Central memory CD8-positive, alpha-beta T cell (primary cell): ENCODE results near the gene S100G.
"Not testable (repeated sequence)": the region's sequence is repeated elsewhere in the genome, so short reads cannot be mapped to it uniquely, and the experiment has no call there.

Source experiments
- ATAC-seq: fragments of 150-1000 bp; cut with Tn5 transposase; replicated peaks from 2 replicates; pipeline ENCODE4 v1.10.0; 2022; ENCODE audit warnings: mild to moderate bottlenecking, moderate FRiP score, moderate number of reproducible peaks; ENCODE audit not compliant: poor library complexity, severe bottlenecking; ENCODE audit errors: extremely low read depth
- DNase-seq, 2 donors: peaks; one replicate each; pipeline ENCODE4 v3.0.0; 2021; ENCODE audit warnings: low spot score in 2 of 2
- H3K27ac Mint-ChIP-seq: one replicate; pipeline ENCODE4 v1.8.0; 2022; ENCODE audit warnings: low read depth, mild to moderate bottlenecking, moderate library complexity, mixed read lengths
- H3K27me3 Mint-ChIP-seq: one replicate; pipeline ENCODE4 v1.8.0; 2022; ENCODE audit warnings: mixed read lengths
- H3K36me3 Mint-ChIP-seq: one replicate; pipeline ENCODE4 v1.8.0; 2022; ENCODE audit warnings: mild to moderate bottlenecking, moderate library complexity, mixed read lengths; ENCODE audit not compliant: insufficient read depth
- H3K4me1 Mint-ChIP-seq: one replicate; pipeline ENCODE4 v1.8.0; 2022; ENCODE audit warnings: mixed read lengths
- H3K4me3 Mint-ChIP-seq: one replicate; pipeline ENCODE4 v1.8.0; 2022; ENCODE audit warnings: mild to moderate bottlenecking, moderate library complexity, mixed read lengths
- H3K9me3 Mint-ChIP-seq: one replicate; pipeline ENCODE4 v1.8.0; 2022; ENCODE audit warnings: mixed read lengths

The S100G gene, protein sequence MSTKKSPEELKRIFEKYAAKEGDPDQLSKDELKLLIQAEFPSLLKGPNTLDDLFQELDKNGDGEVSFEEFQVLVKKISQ

DNA sequence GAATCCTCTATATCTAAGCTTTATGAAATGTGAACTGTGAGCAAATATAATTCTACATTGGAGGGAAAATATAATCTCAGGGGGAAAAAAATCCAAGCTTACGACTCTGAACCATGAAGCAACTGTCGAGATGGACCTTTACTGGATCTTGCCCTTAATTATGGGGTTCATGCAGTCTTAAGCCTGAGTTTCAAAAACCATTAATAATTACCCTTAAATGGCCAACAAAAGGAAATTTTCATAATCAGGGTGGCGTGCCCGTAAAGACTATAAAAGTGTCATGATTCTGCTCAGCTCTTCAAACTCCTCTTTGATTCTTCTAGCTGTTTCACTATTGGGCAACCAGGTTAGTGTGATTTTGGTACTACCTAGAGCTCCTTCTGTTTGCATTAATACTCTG lies at the start of gene S100G:
TSS of gene S100G (plus strand) at position 301 of the 400 bp plus-strand sequence. CDS start 849 bp downstream, outside the sequence.
- H3K4me1 Mint-ChIP-seq, result no peaks in the 10 kb centered on the region
- no peak for ATAC-seq
- H3K27me3 Mint-ChIP-seq, result no peaks in the 10 kb centered on the region
- no peaks in the 10 kb centered on the region for H3K36me3 Mint-ChIP-seq
- H3K4me3 Mint-ChIP-seq, result no peak within 1 kb of the TSS
- no peaks in the 10 kb centered on the region for H3K9me3 Mint-ChIP-seq
- H3K27ac Mint-ChIP-seq, result no peak within 1 kb of the TSS
- no peak for DNase-seq

DNA sequence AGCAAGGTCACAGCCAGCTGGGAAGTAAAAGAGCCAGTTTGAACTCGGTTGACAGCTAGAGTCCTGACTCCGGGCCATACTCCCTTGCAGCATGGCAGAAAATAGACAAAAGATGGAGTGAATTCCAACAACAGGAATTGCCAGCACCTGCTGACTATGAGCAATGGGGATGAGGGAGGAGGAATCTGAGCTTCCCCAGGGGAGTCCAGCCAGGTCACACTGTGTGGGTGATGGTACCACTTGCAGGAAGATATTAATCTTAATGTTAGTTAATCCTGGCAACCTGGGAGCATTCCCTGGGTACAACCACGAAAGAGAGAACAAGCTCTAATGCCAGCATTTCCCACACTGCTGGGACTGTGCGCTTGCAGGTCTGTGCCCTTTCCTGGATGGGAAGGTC lies 48.1 kb upstream of the S100G start:
- Mint-ChIP-seq H3K27me3 (no peaks in the 10 kb centered on the region), H3K36me3 (peaks cover 1% of the 10 kb centered on the region), H3K4me3 (no peak overlapping the region), H3K27ac (no peak overlapping the region), H3K4me1 (no peaks in the 10 kb centered on the region), H3K9me3 (no peaks in the 10 kb centered on the region)
- no peak for DNase-seq
- no peak for ATAC-seq

DNA sequence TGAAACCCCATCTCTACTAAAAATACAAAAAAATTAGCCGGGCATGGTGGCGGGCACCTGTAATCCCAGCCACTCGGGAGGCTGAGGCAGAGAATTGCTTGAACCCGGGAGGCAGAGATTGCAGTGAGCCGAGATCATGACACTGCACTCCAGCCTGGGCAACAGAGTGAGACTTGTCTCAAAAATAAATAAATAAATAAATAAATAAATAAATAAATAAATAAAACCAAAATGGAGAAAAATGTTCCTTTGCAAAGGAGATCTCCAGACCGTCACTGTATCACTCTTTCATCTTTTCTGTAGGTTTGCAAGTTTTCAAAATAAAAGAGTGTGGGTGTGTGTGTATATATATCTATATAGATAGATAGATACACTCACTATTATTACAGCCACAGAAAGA lies 46.7 kb upstream of the S100G start:
- H3K36me3 Mint-ChIP-seq, DNase-seq, H3K27ac Mint-ChIP-seq, H3K9me3 Mint-ChIP-seq, H3K27me3 Mint-ChIP-seq, H3K4me1 Mint-ChIP-seq, ATAC-seq, H3K4me3 Mint-ChIP-seq: not testable (repeated sequence)

DNA sequence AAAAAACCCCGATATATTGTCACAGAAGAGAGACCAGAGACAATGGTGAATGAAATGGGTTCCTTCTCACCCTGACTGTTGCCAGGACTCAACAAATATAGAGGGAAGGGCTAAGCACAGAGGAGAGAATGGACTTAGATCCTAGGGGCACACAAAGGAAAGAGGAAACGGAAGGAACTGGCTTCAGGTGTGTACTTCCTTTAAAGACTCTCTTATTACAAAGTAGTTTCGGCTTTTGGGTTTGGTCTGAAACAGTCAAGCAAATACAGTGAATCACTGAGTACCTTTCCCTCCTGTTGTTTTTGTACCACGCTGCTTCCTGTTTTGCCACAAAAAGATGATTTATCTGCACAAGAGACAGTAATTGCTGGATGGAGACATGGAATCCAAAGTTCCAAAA lies 46.1 kb upstream of the S100G start:
- no peak overlapping the region for H3K27ac Mint-ChIP-seq
- no peaks in the 10 kb centered on the region for H3K4me1 Mint-ChIP-seq
- no peak for ATAC-seq
- H3K27me3 Mint-ChIP-seq, result no peaks in the 10 kb centered on the region
- peak overlapping the region; percentile 23 for H3K4me3 Mint-ChIP-seq
- no peaks in the 10 kb centered on the region for H3K9me3 Mint-ChIP-seq
- H3K36me3 Mint-ChIP-seq, result peaks cover 1% of the 10 kb centered on the region
- no peak for DNase-seq

DNA sequence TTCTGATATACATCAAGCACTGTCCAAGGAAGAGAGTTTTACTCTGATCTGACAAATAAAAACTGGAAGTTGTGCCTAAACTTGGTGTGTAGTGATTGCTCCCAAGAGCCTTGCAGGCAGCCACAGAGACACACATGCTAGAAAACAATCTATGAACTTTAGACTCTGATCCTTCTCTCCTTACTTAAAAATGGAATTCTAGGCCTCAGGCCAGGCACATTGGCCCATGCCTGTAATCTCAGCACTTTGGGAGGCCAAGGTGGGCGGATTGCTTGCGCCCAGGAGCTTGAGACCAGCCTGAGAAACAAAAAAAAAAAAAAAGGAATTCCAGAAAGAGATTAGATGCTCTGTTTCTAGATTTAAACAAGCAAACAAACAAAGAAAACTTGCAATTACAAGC lies 45.6 kb upstream of the S100G start:
- ATAC-seq, result no peak
- Mint-ChIP-seq H3K4me3 (no peak overlapping the region), H3K9me3 (no peaks in the 10 kb centered on the region), H3K36me3 (peaks cover 1% of the 10 kb centered on the region), H3K4me1 (no peaks in the 10 kb centered on the region), H3K27ac (no peak overlapping the region), H3K27me3 (no peaks in the 10 kb centered on the region)
- DNase-seq, result no peak

DNA sequence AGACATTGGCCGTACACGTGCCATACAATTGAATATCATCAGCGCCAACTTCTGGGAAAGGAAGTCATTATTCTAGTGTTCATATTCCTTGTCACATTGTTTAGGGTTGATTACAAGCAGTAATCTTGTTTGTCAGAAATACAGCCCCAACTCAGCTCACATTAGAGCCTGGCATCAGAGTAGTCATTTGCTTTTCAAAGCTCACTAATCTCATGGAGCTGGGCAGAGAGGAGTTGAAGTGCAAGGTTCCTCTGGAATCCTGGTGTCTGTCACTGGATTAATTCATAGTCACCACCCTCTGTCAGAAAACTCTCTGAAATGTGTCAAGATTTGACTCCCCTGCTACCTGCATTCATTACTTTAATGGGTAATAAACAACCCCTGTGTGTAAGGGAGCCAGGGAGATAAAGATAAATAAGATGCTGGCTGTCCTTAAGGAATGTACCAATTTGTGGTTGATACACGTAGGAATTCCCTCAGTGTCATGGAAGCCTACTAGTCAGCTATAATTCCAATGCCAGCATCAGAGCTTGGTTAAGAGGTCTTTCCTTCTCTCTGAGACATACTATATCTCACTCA lies 43.7 kb upstream of the S100G start:
- H3K27me3 Mint-ChIP-seq, result no peaks in the 10 kb centered on the region
- no peak overlapping the region for H3K4me3 Mint-ChIP-seq
- ATAC-seq (no peak), DNase-seq (no peak)
- no peak overlapping the region for H3K27ac Mint-ChIP-seq
- H3K36me3 Mint-ChIP-seq, result peaks cover 1% of the 10 kb centered on the region
- H3K9me3 Mint-ChIP-seq, result no peaks in the 10 kb centered on the region
- no peaks in the 10 kb centered on the region for H3K4me1 Mint-ChIP-seq

DNA sequence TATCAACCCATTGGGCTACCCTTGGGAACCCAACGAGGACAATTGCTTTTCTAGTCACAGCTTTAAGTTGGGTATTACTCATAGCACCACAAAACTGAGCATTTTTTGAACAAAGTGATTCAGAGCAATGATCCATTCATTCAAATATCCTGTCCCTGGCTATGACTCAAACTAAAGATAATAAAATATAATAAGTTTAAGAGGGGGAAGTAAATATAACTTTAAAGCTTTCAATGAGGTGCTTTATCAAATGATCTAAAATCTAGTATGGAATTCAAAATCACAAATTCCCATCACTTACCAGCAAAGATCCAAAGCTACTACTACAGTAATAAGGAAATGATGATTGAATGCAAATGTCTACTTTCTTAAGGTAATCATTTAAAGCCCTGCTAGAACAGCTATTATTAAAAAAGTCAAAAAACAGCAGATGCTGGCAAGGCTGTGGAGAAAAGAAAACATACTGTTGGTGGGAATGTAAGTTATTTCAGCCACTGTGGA lies 39.8 kb upstream of the S100G start:
- no peaks in the 10 kb centered on the region for H3K27me3 Mint-ChIP-seq
- DNase-seq (no peak), ATAC-seq (no peak)
- H3K4me3 Mint-ChIP-seq, result no peak overlapping the region
- peaks cover 6% of the 10 kb centered on the region for H3K4me1 Mint-ChIP-seq
- H3K9me3 Mint-ChIP-seq, result no peaks in the 10 kb centered on the region
- no peak overlapping the region for H3K27ac Mint-ChIP-seq
- H3K36me3 Mint-ChIP-seq, result peaks cover 5% of the 10 kb centered on the region

DNA sequence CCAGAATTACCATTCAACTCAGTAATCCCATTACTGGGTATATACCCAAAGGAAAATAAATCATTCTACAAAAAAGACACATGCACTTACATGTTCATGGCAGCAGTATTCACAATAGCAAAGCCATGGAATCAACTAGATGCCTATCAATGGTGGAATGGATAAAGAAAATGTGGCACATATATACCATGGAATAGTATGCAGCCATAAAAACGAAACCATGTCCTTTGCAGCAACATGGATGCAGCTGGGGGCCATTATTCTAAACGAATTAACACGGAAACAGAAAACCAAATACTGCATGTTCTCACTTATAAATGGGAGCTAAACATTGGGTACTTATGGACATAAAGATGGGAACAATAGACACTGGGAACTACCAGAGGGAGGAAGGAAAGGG lies 39.3 kb upstream of the S100G start:
- not testable (repeated sequence) for ATAC-seq, H3K4me1 Mint-ChIP-seq, DNase-seq, H3K27ac Mint-ChIP-seq, H3K36me3 Mint-ChIP-seq, H3K4me3 Mint-ChIP-seq, H3K27me3 Mint-ChIP-seq, H3K9me3 Mint-ChIP-seq

DNA sequence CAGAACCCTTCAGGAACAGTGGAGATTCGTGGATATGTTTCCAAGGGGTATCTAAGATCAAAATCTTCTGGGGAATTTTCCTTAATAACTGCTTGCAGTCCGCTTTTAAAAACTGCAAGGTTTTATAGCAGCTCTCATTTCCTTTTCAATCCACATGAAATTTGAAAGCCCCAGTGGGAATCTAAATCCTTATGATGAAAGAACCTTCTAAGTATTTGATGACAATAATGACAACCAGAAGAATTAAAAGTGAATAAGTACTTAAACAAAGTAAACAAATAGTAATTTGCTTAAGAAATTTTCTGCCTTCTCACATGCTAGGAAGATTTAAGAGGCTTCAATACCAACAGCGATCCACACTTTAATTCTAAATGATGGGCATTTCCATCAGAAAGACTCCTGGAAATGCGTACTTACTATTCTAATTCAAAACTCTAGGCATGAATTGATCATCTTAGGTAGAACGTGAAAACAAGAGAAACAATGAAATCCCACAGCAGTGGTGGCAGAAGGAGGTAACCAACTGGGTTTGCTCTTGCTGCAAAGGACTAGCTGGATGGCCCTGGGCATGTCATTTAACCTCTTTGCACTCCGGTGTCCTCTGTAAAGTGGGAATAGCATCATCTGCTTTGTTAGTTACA lies 37.6 kb upstream of the S100G start:
- no peak overlapping the region for H3K27ac Mint-ChIP-seq
- no peak for ATAC-seq
- no peaks in the 10 kb centered on the region for H3K27me3 Mint-ChIP-seq
- no peak overlapping the region for H3K4me3 Mint-ChIP-seq
- H3K9me3 Mint-ChIP-seq, result no peaks in the 10 kb centered on the region
- peaks cover 6% of the 10 kb centered on the region for H3K4me1 Mint-ChIP-seq
- H3K36me3 Mint-ChIP-seq, result peaks cover 7% of the 10 kb centered on the region
- no peak for DNase-seq

DNA sequence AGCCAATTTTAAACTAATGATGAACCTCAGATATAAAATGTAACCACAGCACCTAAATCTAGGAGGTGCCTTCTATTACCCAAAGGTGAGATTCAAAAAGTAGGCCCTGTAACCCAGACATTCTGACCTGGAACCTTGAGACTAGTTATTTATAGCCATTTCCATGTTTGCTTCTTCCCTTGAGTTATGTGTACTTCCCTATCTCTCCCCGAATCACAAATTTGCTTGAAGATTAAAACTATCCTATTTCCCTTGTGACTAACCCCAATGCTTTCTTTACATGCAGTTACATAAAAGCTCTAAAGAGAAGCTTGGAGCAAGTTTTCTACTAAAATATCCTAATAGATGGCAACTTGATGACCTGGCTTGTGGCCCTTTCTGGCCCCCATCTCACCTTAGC lies 32.6 kb upstream of the S100G start:
- Mint-ChIP-seq H3K27me3 (no peaks in the 10 kb centered on the region), H3K36me3 (peaks cover 7% of the 10 kb centered on the region), H3K27ac (no peak overlapping the region), H3K9me3 (no peaks in the 10 kb centered on the region), H3K4me3 (no peak overlapping the region), H3K4me1 (peaks cover 6% of the 10 kb centered on the region)
- no peak for ATAC-seq
- no peak for DNase-seq

DNA sequence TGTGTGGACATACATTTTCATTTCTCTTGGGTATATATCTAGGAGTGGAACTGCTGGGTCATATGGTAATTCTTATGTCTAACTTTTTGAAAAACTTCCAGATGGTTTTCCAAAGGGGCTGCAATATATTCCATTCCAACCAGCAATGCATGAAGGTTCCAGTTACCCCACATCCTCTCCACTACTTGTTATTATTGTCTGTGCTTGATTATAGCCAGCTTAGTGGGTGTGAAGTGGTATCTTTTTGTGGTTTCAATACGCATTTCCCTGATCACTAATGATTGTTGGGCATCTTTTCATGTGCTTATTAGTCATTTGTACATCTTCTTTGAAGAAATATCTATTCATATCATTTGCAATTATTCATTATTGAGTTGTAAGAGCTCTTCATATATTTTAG lies 31.5 kb upstream of the S100G start:
- ATAC-seq (no peak), DNase-seq (no peak)
- Mint-ChIP-seq H3K36me3 (peaks cover 4% of the 10 kb centered on the region), H3K27me3 (no peaks in the 10 kb centered on the region), H3K4me1 (no peaks in the 10 kb centered on the region), H3K4me3 (no peak overlapping the region), H3K9me3 (no peaks in the 10 kb centered on the region), H3K27ac (no peak overlapping the region)

DNA sequence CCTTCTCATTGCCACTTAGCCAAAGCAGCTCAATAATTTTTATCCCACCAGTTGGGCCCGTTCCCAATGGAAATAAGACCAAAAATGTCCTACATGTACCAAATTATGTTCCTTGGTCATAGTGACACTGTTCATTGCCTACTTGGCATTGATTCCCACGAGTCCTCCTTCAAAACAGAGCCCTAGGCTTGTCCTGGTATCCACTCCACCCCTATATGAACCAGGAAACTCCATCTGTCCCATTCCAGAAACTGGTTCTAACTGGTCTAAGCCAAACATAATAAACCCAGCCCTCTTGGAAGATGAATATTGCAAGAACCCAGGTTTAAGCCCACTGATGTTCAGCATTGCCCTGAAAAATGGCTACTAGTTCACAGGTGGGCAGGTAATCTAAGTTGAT lies 30.9 kb upstream of the S100G start:
- Mint-ChIP-seq H3K4me3 (no peak overlapping the region), H3K36me3 (peaks cover 2% of the 10 kb centered on the region), H3K27me3 (no peaks in the 10 kb centered on the region), H3K4me1 (no peaks in the 10 kb centered on the region), H3K9me3 (no peaks in the 10 kb centered on the region), H3K27ac (no peak overlapping the region)
- DNase-seq (no peak), ATAC-seq (no peak)

DNA sequence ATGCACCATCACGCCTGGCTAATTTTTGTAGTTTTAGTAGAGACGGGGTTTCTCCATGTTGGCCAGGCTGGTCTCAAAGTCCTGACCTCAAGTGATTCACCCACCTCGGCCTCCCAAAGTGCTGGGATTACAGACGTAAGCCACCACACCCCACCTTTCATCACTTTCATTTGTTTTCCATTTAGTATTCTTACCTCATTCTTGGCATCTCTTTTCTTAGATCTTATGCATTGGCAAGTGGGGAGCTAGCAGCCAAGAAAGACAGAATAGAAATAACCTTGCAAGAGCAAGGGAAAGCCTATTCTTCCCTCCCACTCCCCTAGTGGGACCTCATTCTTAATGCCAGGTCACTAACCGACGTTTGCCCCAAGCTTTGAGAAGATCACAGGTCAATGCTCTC lies 21.4 kb upstream of the S100G start:
- not testable (repeated sequence) for DNase-seq, H3K9me3 Mint-ChIP-seq, H3K4me3 Mint-ChIP-seq, H3K4me1 Mint-ChIP-seq, H3K27me3 Mint-ChIP-seq, ATAC-seq, H3K27ac Mint-ChIP-seq, H3K36me3 Mint-ChIP-seq
